Endothelial cell of umbilical vein (primary cell): ENCODE measurements around the gene RNF213.

Experiments used
- CTCF ChIP-seq, 2 donors: IDR thresholded peaks; 1 replicate in 1 of 2; 2 replicates in 1 of 2; pipeline ENCODE4 v1.5.1; 2011; ENCODE audit warnings: low read length in 2 of 2, mild to moderate bottlenecking in 2 of 2, moderate library complexity in 2 of 2, control low read depth in 1 of 2, inconsistent platforms in 1 of 2, low read depth in 1 of 2; ENCODE audit not compliant: insufficient read depth in 1 of 2; ENCODE audit errors: extremely low read depth in 1 of 2
- EZH2 ChIP-seq: IDR thresholded peaks from 2 replicates; pipeline ENCODE4 v1.6.1; 2012; ENCODE audit warnings: borderline replicate concordance, low read depth, mild to moderate bottlenecking, moderate library complexity, low read length, inconsistent platforms; ENCODE audit not compliant: severe bottlenecking
- POLR2A ChIP-seq: IDR thresholded peaks from 2 replicates; pipeline ENCODE4 v1.6.1; 2012; ENCODE audit warnings: low read depth, mild to moderate bottlenecking, control low read depth, low read length

- TF ChIP-seq CTCF (IDR thresholded peaks at IDR 0.05; ENCODE audit: extremely low read depth in 1 of 2, insufficient read depth in 1 of 2, low read depth in 1 of 2, low read length in 2 of 2) (no peak), POLR2A (no peak), EZH2 (no peak)
Observed at GRCh38 chr17:80422276-80422675, 161.6 kb downstream of the RNF213 start.
